ENCODE data around the gene WDR48. TPM values are rescaled to one million over a fixed set of nuclear protein-coding genes. Genes with fewer than 3 reads are reported as not detected.

Gene WDR48
- polyA plus RNA-seq, 1 experiment, result 42.1 TPM

DNA sequence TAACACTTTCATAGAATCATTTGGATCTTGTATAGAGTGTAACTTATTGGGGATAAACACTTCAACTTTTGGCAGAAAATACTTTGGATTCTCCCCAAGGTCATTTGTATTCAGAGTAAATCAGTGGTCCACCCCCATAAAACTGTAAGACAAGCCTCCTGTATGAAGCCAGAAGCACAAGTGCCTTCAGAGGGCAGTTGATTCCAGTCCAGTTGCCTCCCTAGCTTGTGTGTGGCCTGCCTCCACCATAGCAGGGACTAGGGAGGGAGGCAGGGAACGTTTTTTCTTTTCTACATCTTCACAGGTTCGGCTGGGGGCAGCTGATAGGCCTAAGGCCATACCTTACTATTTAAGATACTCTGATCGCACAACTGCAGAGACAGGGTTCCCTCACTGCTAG lies 44.0 kb downstream of the WDR48 start:
- no peak overlapping the region for H3K27ac ChIP-seq (ENCODE audit: low read depth, low read length)
- TF ChIP-seq, protein P1, sequence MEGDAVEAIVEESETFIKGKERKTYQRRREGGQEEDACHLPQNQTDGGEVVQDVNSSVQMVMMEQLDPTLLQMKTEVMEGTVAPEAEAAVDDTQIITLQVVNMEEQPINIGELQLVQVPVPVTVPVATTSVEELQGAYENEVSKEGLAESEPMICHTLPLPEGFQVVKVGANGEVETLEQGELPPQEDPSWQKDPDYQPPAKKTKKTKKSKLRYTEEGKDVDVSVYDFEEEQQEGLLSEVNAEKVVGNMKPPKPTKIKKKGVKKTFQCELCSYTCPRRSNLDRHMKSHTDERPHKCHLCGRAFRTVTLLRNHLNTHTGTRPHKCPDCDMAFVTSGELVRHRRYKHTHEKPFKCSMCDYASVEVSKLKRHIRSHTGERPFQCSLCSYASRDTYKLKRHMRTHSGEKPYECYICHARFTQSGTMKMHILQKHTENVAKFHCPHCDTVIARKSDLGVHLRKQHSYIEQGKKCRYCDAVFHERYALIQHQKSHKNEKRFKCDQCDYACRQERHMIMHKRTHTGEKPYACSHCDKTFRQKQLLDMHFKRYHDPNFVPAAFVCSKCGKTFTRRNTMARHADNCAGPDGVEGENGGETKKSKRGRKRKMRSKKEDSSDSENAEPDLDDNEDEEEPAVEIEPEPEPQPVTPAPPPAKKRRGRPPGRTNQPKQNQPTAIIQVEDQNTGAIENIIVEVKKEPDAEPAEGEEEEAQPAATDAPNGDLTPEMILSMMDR (IDR thresholded peaks at IDR 0.05; ENCODE audit: low read depth, low read length), result no peak
- ChIA-PET CTCF (no interaction called here), POLR2A (no interaction called here)
- H3K27me3 ChIP-seq (ENCODE audit: control insufficient read depth, insufficient read depth, low read length), result no peaks in the 10 kb centered on the region
- H3K9me3 ChIP-seq (ENCODE audit: control insufficient read depth, insufficient read depth, low read length), result no peaks in the 10 kb centered on the region
- H3K4me3 ChIP-seq (ENCODE audit: low read depth, low read length), result no peak overlapping the region
- DNase-seq (ENCODE audit: low read depth, low spot score), result no peak

DNA sequence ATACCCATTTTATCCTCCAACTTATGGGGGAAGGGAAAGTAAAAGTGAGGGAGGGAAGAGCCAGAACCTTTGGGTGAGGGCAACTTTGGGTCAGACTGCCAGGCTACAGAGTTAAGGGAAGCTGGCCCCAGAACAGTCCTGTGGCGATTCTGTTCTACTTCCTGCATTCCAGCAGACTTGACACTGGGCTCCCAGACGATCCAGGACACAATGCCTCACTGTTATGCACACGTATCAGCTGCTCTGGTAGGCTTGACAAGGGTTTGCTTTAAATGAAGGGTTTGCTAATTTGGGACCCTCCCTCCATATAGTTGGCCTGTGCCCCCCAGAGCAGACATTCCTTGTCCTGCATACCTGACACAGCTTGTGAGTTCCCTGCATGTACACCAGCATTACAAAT lies 45.0 kb downstream of the WDR48 start:
- TF ChIP-seq, protein P1 (IDR thresholded peaks at IDR 0.05; ENCODE audit: low read depth, low read length), result no peak
- Histone ChIP-seq H3K27ac (ENCODE audit: low read depth, low read length) (no peak overlapping the region), H3K4me3 (ENCODE audit: low read depth, low read length) (no peak overlapping the region), H3K9me3 (ENCODE audit: control insufficient read depth, insufficient read depth, low read length) (no peaks in the 10 kb centered on the region), H3K27me3 (ENCODE audit: control insufficient read depth, insufficient read depth, low read length) (no peaks in the 10 kb centered on the region)
- CTCF ChIA-PET, result interaction anchor here (0.8 to 1.1 kb wide), 2 partner anchors 192 to 195 kb away, joined by 4 read pairs; no protein-coding TSS in a partner anchor
- POLR2A ChIA-PET, result no interaction called here
- DNase-seq (ENCODE audit: low read depth, low spot score), result no peak

DNA sequence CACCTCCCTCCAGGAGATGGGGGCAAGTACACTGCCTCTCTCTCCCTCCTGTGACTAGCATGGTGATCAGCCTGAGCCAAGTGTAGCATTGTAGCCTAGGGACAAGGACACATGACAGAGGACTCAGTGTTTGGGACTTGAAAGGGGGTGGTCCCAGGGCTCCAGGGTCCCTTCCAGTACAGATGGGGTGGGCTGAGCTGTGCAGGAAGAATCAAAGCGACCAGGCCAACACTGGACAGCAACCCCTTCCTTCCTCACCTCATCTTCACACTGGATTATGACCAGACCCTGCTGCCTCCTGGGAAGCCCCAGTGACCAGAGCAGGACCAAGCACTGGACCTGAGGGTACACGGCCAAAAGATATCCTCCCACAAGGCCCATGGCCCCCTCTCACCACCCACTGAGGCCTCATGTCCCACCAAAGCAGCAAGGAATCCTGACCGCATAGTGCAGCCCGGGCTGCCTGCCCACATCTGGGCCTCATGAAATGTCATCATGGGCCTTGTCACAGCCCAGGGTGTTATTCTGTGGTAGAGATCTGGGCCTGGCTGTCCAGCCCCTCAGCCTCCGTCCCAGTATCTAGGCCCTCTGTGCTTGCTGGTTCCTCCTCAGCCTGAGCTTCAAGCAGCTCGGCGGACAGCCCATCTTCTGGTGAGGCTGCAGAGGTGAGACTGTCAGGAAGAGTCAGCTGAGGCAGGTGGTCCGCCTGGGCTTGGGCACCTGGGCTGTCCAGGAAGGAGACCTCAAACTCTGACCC lies 46.1 kb downstream of the WDR48 start:
- Histone ChIP-seq H3K27ac (ENCODE audit: low read depth, low read length) (no peak overlapping the region), H3K27me3 (ENCODE audit: control insufficient read depth, insufficient read depth, low read length) (no peaks in the 10 kb centered on the region), H3K9me3 (ENCODE audit: control insufficient read depth, insufficient read depth, low read length) (no peaks in the 10 kb centered on the region), H3K4me3 (ENCODE audit: low read depth, low read length) (no peak overlapping the region)
- TF ChIP-seq, protein P1 (IDR thresholded peaks at IDR 0.05; ENCODE audit: low read depth, low read length), result no peak
- DNase-seq (ENCODE audit: low read depth, low spot score), result no peak
- POLR2A ChIA-PET, result no interaction called here
- CTCF ChIA-PET, result interaction anchor here (1.1 kb wide), 1 partner anchor 190 kb away, joined by 4 read pairs; no protein-coding TSS in a partner anchor

DNA sequence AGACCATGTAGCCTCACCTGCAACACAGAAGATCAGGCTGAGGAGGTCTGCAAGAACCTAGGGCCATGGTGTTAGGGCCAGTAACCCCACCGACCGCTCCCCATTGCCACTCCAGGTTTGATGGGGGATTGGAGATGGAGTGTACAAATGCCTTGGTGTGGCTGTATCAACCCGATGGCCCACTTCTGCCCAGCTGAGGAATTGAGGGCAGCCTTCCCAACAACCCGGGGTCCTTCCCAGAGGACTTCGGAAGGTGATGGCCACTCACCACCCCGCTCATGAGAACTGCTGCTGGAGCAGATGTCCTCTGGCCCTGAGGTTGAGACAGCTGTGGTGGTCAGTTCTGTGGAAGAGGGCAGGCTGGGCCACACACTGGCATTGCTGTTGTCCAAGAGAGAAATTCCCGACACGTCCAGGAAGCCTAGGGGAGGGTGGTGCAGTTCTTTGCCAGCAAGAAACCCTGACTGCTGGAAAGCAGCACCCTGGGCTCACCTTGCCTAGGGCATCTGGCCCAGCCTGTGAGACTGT lies 46.7 kb downstream of the WDR48 start:
- TF ChIP-seq, protein P1 (IDR thresholded peaks at IDR 0.05; ENCODE audit: low read depth, low read length), result no peak
- no peak for DNase-seq (ENCODE audit: low read depth, low spot score)
- no peaks in the 10 kb centered on the region for H3K9me3 ChIP-seq (ENCODE audit: control insufficient read depth, insufficient read depth, low read length)
- ChIA-PET CTCF (no interaction called here), POLR2A (no interaction called here)
- no peaks in the 10 kb centered on the region for H3K27me3 ChIP-seq (ENCODE audit: control insufficient read depth, insufficient read depth, low read length)
- H3K27ac ChIP-seq (ENCODE audit: low read depth, low read length), result no peak overlapping the region
- H3K4me3 ChIP-seq (ENCODE audit: low read depth, low read length), result no peak overlapping the region

DNA sequence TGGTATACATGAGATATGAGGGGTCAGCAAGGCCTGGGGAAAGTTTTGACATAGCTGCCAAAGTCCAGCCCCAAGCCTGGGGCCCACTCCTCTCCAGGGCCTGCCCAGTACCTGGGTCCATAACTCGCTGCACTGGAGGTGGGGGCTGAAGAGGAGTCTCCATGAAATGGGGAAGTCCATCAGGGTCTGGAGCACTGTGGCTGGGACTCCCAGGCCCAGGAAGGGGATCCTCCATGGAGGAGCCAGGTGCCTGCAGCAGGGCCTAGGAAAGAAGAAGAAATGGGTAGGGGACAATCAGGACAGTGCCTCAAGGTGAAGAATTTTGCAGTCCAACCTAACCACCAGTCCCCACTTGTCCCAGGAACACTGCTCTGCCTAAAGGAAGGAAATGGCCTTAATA lies 47.4 kb downstream of the WDR48 start:
- POLR2A ChIA-PET, result no interaction called here
- TF ChIP-seq, protein P1 (IDR thresholded peaks at IDR 0.05; ENCODE audit: low read depth, low read length), result no peak
- Histone ChIP-seq H3K4me3 (ENCODE audit: low read depth, low read length) (no peak overlapping the region), H3K27ac (ENCODE audit: low read depth, low read length) (no peak overlapping the region), H3K9me3 (ENCODE audit: control insufficient read depth, insufficient read depth, low read length) (no peaks in the 10 kb centered on the region), H3K27me3 (ENCODE audit: control insufficient read depth, insufficient read depth, low read length) (no peaks in the 10 kb centered on the region)
- no peak for DNase-seq (ENCODE audit: low read depth, low spot score)
- CTCF ChIA-PET, result no interaction called here

All from AG04450 (cell line).